MM.1S (cell line): ENCODE measurements around the gene EOMES.

ENCODE experiments used
- CTCF ChIP-seq: fragments of 300-600 bp; sonication (generic); IDR thresholded peaks from 2 replicates; pipeline ENCODE4 v1.5.1; 2016; ENCODE audit warnings: antibody characterized with exemption, low read length, mixed read lengths
- EZH2 ChIP-seq: fragments of 300-600 bp; sonication (generic); optimal IDR thresholded peaks from 2 replicates; pipeline ENCODE3; 2017; ENCODE audit warnings: low read depth, mild to moderate bottlenecking, antibody characterized with exemption, low read length, mixed read lengths

DNA sequence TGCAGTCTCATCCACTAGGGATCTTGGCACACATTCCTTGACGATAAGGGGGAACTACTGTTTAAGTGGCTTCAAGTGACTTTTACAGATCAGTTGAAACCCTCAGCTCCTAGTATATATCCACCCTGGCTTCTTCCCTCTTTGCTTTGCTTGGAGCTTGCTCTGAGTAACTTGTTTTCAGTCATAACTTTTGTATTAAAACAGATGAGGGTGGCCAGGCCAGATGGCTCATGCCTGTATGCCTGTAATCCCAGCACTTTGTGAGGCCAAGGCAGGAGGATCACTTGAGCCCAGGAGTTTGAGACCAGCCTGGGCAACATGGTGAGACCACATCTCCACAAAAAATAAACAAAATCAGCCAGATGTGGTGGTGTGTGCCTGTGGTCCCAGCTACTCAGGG lies 42.4 kb downstream of the EOMES start:
- no peak for TF ChIP-seq CTCF
- no peak for TF ChIP-seq EZH2
